ENCODE results near the gene PLVAP.

Gene PLVAP

DNA sequence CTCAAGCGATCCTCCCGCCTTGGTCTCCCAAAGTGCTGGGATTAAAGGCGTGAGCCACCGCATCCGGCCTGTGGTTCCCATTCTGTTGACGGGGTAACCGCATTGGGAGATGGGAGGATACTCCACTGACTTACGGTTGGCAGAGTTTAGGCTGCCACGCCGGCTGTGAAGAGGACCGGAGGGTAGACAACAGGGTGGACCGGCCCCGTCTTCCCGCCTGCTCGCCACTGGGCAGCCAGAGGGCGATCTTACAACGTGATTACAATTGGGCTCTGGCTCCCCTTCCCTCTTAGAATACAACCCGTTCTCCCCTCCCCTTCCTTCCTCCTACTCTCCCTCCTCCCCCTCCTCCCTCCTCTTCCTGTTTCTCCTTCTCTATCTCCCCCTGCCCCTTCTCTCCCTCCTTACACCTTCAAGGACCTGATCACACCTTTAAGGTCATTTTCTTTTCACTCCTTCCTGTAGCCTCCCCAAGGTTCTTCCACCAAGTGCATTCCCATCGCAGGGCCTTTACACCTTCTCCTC is 17.8 kb upstream of the PLVAP start (continued):
- TF ChIP-seq, protein P1, sequence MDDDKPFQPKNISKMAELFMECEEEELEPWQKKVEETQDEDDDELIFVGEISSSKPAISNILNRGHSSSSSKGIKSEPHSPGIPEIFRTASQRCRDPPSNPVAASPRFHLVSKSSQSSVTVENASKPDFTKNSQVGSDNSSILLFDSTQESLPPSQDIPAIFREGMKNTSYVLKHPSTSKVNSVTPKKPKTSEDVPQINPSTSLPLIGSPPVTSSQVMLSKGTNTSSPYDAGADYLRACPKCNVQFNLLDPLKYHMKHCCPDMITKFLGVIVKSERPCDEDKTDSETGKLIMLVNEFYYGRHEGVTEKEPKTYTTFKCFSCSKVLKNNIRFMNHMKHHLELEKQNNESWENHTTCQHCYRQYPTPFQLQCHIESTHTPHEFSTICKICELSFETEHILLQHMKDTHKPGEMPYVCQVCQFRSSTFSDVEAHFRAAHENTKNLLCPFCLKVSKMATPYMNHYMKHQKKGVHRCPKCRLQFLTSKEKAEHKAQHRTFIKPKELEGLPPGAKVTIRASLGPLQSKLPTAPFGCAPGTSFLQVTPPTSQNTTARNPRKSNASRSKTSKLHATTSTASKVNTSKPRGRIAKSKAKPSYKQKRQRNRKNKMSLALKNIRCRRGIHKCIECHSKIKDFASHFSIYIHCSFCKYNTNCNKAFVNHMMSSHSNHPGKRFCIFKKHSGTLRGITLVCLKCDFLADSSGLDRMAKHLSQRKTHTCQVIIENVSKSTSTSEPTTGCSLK (tag by site-specific recombination; IDR thresholded peaks at IDR 0.05) = no peak
- TF ChIP-seq, protein P2, sequence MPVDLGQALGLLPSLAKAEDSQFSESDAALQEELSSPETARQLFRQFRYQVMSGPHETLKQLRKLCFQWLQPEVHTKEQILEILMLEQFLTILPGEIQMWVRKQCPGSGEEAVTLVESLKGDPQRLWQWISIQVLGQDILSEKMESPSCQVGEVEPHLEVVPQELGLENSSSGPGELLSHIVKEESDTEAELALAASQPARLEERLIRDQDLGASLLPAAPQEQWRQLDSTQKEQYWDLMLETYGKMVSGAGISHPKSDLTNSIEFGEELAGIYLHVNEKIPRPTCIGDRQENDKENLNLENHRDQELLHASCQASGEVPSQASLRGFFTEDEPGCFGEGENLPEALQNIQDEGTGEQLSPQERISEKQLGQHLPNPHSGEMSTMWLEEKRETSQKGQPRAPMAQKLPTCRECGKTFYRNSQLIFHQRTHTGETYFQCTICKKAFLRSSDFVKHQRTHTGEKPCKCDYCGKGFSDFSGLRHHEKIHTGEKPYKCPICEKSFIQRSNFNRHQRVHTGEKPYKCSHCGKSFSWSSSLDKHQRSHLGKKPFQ (tag by site-specific recombination; IDR thresholded peaks at IDR 0.05) = peak; percentile 45; the same call in 1 of the 2 replicates
- TF ChIP-seq ZNF302 (tag by site-specific recombination; IDR thresholded peaks at IDR 0.05; ENCODE audit: low read depth) (0 out of 2 replicates have a peak, but pooled peaks have one; percentile 32), ZNF112 (tag by site-specific recombination; IDR thresholded peaks at IDR 0.05) (no peak), ZNF621 (tag by site-specific recombination; IDR thresholded peaks at IDR 0.05) (no peak), ZBTB1 (tag by site-specific recombination; IDR thresholded peaks at IDR 0.05) (no peak), HOXA7 (CRISPR knock-in tag; IDR thresholded peaks at IDR 0.05; ENCODE audit: borderline replicate concordance) (no peak), ZFP37 (tag by site-specific recombination; IDR thresholded peaks at IDR 0.05) (no peak; the same call in 1 of the 2 replicates), YY1 (tag by site-specific recombination; IDR thresholded peaks at IDR 0.05) (no peak), ZNF311 (tag by site-specific recombination; IDR thresholded peaks at IDR 0.05; ENCODE audit: borderline replicate concordance) (no peak), SP3 (tag by site-specific recombination; IDR thresholded peaks at IDR 0.05) (peak; percentile 90), ZNF138 (tag by site-specific recombination; IDR thresholded peaks at IDR 0.05; ENCODE audit: borderline replicate concordance) (no peak), ZNF624 (tag by site-specific recombination; IDR thresholded peaks at IDR 0.05) (no peak), TCF7L2 (IDR thresholded peaks at IDR 0.05; ENCODE audit: borderline replicate concordance, low read depth, low read length) (no peak), ZNF214 (tag by site-specific recombination; IDR thresholded peaks at IDR 0.05; ENCODE audit: borderline replicate concordance) (no peak), ZNF501 (tag by site-specific recombination; IDR thresholded peaks at IDR 0.05) (peak; percentile 83), ZNF24 (tag by site-specific recombination; IDR thresholded peaks at IDR 0.05) (no peak; the same call in 1 of the 2 replicates), ZNF341 (tag by site-specific recombination; IDR thresholded peaks at IDR 0.05; ENCODE audit: low read depth) (peak; percentile 82), ZNF2 (tag by site-specific recombination; IDR thresholded peaks at IDR 0.05) (peak; percentile 83; the same call in 1 of the 2 replicates), ZSCAN30 (tag by site-specific recombination; IDR thresholded peaks at IDR 0.05) (peak; percentile 83; the same call in 1 of the 2 replicates), ZNF132 (tag by site-specific recombination; IDR thresholded peaks at IDR 0.05; ENCODE audit: borderline replicate concordance) (no peak), ZNF266 (tag by site-specific recombination; IDR thresholded peaks at IDR 0.05; ENCODE audit: low read depth) (no peak), ZNF391 (tag by site-specific recombination; IDR thresholded peaks at IDR 0.05; ENCODE audit: borderline replicate concordance, low read depth) (no peak), ZNF785 (tag by site-specific recombination; IDR thresholded peaks at IDR 0.05) (peak; percentile 31; the same call in 1 of the 2 replicates), ZNF791 (tag by site-specific recombination; IDR thresholded peaks at IDR 0.05) (no peak)
- TF ChIP-seq, protein P3, sequence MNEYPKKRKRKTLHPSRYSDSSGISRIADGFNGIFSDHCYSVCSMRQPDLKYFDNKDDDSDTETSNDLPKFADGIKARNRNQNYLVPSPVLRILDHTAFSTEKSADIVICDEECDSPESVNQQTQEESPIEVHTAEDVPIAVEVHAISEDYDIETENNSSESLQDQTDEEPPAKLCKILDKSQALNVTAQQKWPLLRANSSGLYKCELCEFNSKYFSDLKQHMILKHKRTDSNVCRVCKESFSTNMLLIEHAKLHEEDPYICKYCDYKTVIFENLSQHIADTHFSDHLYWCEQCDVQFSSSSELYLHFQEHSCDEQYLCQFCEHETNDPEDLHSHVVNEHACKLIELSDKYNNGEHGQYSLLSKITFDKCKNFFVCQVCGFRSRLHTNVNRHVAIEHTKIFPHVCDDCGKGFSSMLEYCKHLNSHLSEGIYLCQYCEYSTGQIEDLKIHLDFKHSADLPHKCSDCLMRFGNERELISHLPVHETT (tag by site-specific recombination; IDR thresholded peaks at IDR 0.05) = peak; percentile 79
- TF ChIP-seq, protein P4, sequence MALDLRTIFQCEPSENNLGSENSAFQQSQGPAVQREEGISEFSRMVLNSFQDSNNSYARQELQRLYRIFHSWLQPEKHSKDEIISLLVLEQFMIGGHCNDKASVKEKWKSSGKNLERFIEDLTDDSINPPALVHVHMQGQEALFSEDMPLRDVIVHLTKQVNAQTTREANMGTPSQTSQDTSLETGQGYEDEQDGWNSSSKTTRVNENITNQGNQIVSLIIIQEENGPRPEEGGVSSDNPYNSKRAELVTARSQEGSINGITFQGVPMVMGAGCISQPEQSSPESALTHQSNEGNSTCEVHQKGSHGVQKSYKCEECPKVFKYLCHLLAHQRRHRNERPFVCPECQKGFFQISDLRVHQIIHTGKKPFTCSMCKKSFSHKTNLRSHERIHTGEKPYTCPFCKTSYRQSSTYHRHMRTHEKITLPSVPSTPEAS (tag by site-specific recombination; IDR thresholded peaks at IDR 0.05) = no peak
- TF ChIP-seq, protein P5, sequence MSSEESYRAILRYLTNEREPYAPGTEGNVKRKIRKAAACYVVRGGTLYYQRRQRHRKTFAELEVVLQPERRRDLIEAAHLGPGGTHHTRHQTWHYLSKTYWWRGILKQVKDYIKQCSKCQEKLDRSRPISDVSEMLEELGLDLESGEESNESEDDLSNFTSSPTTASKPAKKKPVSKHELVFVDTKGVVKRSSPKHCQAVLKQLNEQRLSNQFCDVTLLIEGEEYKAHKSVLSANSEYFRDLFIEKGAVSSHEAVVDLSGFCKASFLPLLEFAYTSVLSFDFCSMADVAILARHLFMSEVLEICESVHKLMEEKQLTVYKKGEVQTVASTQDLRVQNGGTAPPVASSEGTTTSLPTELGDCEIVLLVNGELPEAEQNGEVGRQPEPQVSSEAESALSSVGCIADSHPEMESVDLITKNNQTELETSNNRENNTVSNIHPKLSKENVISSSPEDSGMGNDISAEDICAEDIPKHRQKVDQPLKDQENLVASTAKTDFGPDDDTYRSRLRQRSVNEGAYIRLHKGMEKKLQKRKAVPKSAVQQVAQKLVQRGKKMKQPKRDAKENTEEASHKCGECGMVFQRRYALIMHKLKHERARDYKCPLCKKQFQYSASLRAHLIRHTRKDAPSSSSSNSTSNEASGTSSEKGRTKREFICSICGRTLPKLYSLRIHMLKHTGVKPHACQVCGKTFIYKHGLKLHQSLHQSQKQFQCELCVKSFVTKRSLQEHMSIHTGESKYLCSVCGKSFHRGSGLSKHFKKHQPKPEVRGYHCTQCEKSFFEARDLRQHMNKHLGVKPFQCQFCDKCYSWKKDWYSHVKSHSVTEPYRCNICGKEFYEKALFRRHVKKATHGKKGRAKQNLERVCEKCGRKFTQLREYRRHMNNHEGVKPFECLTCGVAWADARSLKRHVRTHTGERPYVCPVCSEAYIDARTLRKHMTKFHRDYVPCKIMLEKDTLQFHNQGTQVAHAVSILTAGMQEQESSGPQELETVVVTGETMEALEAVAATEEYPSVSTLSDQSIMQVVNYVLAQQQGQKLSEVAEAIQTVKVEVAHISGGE (tag by site-specific recombination; conservative IDR thresholded peaks at IDR 0.05; ENCODE audit: low read depth) = peak; percentile 71
- TF ChIP-seq, protein P6, sequence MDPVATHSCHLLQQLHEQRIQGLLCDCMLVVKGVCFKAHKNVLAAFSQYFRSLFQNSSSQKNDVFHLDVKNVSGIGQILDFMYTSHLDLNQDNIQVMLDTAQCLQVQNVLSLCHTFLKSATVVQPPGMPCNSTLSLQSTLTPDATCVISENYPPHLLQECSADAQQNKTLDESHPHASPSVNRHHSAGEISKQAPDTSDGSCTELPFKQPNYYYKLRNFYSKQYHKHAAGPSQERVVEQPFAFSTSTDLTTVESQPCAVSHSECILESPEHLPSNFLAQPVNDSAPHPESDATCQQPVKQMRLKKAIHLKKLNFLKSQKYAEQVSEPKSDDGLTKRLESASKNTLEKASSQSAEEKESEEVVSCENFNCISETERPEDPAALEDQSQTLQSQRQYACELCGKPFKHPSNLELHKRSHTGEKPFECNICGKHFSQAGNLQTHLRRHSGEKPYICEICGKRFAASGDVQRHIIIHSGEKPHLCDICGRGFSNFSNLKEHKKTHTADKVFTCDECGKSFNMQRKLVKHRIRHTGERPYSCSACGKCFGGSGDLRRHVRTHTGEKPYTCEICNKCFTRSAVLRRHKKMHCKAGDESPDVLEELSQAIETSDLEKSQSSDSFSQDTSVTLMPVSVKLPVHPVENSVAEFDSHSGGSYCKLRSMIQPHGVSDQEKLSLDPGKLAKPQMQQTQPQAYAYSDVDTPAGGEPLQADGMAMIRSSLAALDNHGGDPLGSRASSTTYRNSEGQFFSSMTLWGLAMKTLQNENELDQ (tag by site-specific recombination; IDR thresholded peaks at IDR 0.05; ENCODE audit: low read depth) = no peak

All from HEK293 (cell line).